C4-2B (cell line): Measurements from ENCODE around the gene MED29.

ENCODE experiments used
- H3K27ac ChIP-seq: fragments of 450-650 bp; 2 replicates; pipeline ENCODE4 v1.5.1; 2017
- CTCF ChIP-seq: fragments of 450-650 bp; conservative IDR thresholded peaks from 2 replicates; pipeline ENCODE4 v1.5.1; 2017; ENCODE audit warnings: mild to moderate bottlenecking
- ZFX ChIP-seq: fragments of 450-650 bp; IDR thresholded peaks from 2 replicates; pipeline ENCODE4 v1.6.1; 2017

Gene MED29, protein sequence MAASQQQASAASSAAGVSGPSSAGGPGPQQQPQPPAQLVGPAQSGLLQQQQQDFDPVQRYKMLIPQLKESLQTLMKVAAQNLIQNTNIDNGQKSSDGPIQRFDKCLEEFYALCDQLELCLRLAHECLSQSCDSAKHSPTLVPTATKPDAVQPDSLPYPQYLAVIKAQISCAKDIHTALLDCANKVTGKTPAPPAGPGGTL

GRCh38 chr19:39390751-39391437, at the start of gene MED29, which contains the start of gene PAF1:
Gene MED29, plus strand, starts transcription at chr19:39391378. Its CDS starts 45 bp downstream, at chr19:39391423.
Gene PAF1, minus strand, starts transcription at chr19:39391106. Its CDS starts 242 bp downstream, at chr19:39390864.
- H3K27ac ChIP-seq: peak within 1 kb of the TSS; percentile 96
- TF ChIP-seq ZFX: no peak
- no peak for TF ChIP-seq CTCF

GRCh38 chr19:39341719-39342604, 49.2 kb upstream of the MED29 start, which contains the start of gene SAMD4B:
Gene SAMD4B, plus strand, starts transcription at chr19:39342421. Its CDS starts 14,473 bp downstream, at chr19:39356894.
- peak within 1 kb of the TSS; percentile 77 for H3K27ac ChIP-seq
- TF ChIP-seq ZFX (0 out of 2 replicates have a peak, but pooled peaks have one; percentile 48), CTCF (peak; percentile 93)

- TF ChIP-seq CTCF (no peak), ZFX (no peak; the same call in 1 of the 2 replicates)
- H3K27ac ChIP-seq: peak overlapping the region; percentile 77
Observed at GRCh38 chr19:39342647-39343305, 48.4 kb upstream of the MED29 start.

GRCh38 chr19:39345956-39346355, 45.2 kb upstream of the MED29 start:
- no peak overlapping the region for H3K27ac ChIP-seq
- TF ChIP-seq ZFX (no peak), CTCF (no peak; the same call in 1 of the 2 replicates)

DNA sequence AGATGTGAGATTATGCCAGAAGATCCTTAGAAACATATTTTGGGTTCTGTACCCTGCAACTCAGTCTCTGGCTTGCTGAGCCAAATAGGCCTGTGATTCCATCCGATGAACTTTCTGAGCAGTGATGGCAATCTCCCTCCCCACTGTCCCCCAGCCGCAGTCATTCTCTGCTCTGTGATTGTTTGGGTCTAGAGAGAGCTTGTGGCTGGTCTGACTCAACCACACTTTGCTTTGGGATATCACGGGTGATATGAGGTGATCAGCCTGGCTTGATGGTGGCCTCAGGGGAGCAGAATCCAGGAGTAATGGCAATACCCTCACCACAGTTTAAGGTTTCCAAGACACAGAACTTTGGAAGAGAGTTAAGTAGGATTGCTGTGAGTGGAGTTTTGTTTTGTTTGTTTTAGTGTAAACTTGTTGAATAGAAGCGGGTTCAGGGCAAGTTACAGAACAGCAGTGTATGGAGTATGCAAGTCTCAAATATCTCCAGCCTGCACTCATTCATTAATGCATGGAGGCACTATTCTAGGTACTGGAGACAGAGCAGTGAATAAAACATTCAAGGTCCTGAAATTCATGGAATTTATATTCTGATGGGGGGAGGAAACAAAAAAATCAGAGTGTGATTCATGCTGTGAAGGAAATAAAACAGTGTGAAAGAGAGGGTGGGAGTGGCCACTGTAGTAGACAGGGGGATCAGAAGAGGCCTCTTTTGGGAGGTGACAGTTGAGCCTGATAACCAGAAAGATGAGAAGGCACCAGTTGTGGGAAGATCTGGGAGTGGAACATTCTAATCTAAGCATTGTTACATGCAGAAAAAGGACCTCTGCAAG, 43.6 kb upstream of the MED29 start:
- H3K27ac ChIP-seq: no peak overlapping the region
- TF ChIP-seq CTCF (no peak), ZFX (no peak)

- no peak overlapping the region for H3K27ac ChIP-seq
- TF ChIP-seq CTCF: no peak
- no peak for TF ChIP-seq ZFX
Observed at GRCh38 chr19:39349326-39349725, 41.9 kb upstream of the MED29 start.
